Keratinocyte (primary cell): ENCODE results near the gene RIOK3. TPM values are rescaled to one million over a fixed set of nuclear protein-coding genes. Genes with fewer than 3 reads are reported as not detected.

Experiments
- DNase-seq: peaks from one replicate; pipeline ENCODE4 v3.0.0-alpha.2; 2011; ENCODE audit warnings: low read depth, missing footprints, low spot score
- FAIRE-seq: peaks from 2 replicates; lab custom pipeline; 2011; peaks lifted over from hg19 to GRCh38; lab: Jason Lieb, UNC
- H2AFZ ChIP-seq: 2 replicates; pipeline ENCODE4 v1.6.0; 2012; ENCODE audit warnings: low read length, control low read depth, inconsistent platforms; ENCODE audit not compliant: control insufficient read depth
- H3K27ac ChIP-seq: 2 replicates; pipeline ENCODE4 v1.5.1; 2011; ENCODE audit warnings: low read length; ENCODE audit not compliant: control insufficient read depth, insufficient read depth
- H3K27me3 ChIP-seq: 3 replicates; pipeline ENCODE4 v1.6.0; 2011; ENCODE audit warnings: low read length; ENCODE audit not compliant: control insufficient read depth, insufficient read depth; ENCODE audit errors: extremely low read depth
- H3K36me3 ChIP-seq, 2 experiments: 2 replicates in 1 of 2; 3 replicates in 1 of 2; pipeline ENCODE4 v1.5.1; 2011; ENCODE audit warnings: low read length in 2 of 2, mild to moderate bottlenecking in 1 of 2; ENCODE audit not compliant: control insufficient read depth in 2 of 2, insufficient read depth in 2 of 2; ENCODE audit errors: extremely low read depth in 1 of 2
- H3K4me1 ChIP-seq: 3 replicates; pipeline ENCODE4 v1.5.1; 2011; ENCODE audit warnings: low read length; ENCODE audit not compliant: control insufficient read depth, insufficient read depth; ENCODE audit errors: extremely low read depth
- H3K4me2 ChIP-seq: 3 replicates; pipeline ENCODE4 v1.6.0; 2011; ENCODE audit warnings: low read depth, low read length; ENCODE audit not compliant: control insufficient read depth, insufficient read depth; ENCODE audit errors: extremely low read depth
- H3K4me3 ChIP-seq, 3 experiments: fragments of 200-600 bp in 1 of 3; sonication (generic) in 1 of 3; 2 replicates in 2 of 3; 3 replicates in 1 of 3; pipeline ENCODE4 v1.5.1; 2011 to 2016; ENCODE audit warnings: low read length in 3 of 3, mild to moderate bottlenecking in 3 of 3, control low read depth in 2 of 3, inconsistent platforms in 1 of 3, low read depth in 1 of 3, mixed read lengths in 1 of 3, mixed run types in 1 of 3, moderate library complexity in 1 of 3; ENCODE audit not compliant: control insufficient read depth in 2 of 3, insufficient read depth in 2 of 3; ENCODE audit errors: extremely low read depth in 1 of 3
- H3K79me2 ChIP-seq: 2 replicates; pipeline ENCODE4 v1.6.0; 2012; ENCODE audit warnings: low read length; ENCODE audit not compliant: control insufficient read depth, insufficient read depth
- H3K9ac ChIP-seq: 3 replicates; pipeline ENCODE4 v1.6.0; 2011; ENCODE audit warnings: low read length; ENCODE audit not compliant: control insufficient read depth, insufficient read depth; ENCODE audit errors: extremely low read depth
- H3K9me1 ChIP-seq: 3 replicates; pipeline ENCODE4 v1.6.0; 2011; ENCODE audit warnings: low read length; ENCODE audit not compliant: control insufficient read depth, insufficient read depth; ENCODE audit errors: extremely low read depth
- H3K9me3 ChIP-seq: 2 replicates; pipeline ENCODE4 v1.5.1; 2012; ENCODE audit warnings: low read depth, low read length; ENCODE audit not compliant: control insufficient read depth
- H4K20me1 ChIP-seq: 3 replicates; pipeline ENCODE4 v1.6.0; 2011; ENCODE audit warnings: low read length; ENCODE audit not compliant: control insufficient read depth, insufficient read depth; ENCODE audit errors: extremely low read depth
- CTCF ChIP-seq, 3 experiments: IDR thresholded peaks in 1 of 3; conservative IDR thresholded peaks in 1 of 3; optimal IDR thresholded peaks in 1 of 3; 2 replicates in 2 of 3; 3 replicates in 1 of 3; pipeline versions ENCODE3 to v1.5.1; 2011; ENCODE audit warnings: low read length in 3 of 3, mild to moderate bottlenecking in 3 of 3, moderate library complexity in 2 of 3, control low read depth in 1 of 3, inconsistent platforms in 1 of 3; ENCODE audit not compliant: insufficient read depth in 2 of 3; ENCODE audit errors: extremely low read depth in 1 of 3
- EZH2 ChIP-seq: IDR thresholded peaks from one replicate; pipeline ENCODE4 v1.6.1; 2012; ENCODE audit warnings: inconsistent platforms, mild to moderate bottlenecking, low read length, moderate library complexity
- dilution Hi-C: fragments of 300-500 bp; cut with MboI; formaldehyde crosslinking; loops from one replicate; pipeline ENCODE4 v1.7.0; 2020; ENCODE audit warnings: low sequenced_read_pairs; ENCODE audit not compliant: extremely low pct_ligation_motif_present
- polyA plus RNA-seq, 5 experiments: library from polyadenylated mRNA; depleted of rRNA in 3 of 5; stranded (reverse) in 3 of 5; stranded (forward) in 1 of 5; unstranded in 1 of 5; fragments of >200 nt; gene quantifications; 1 replicate in 1 of 5; 2 replicates in 3 of 5; 3 replicates in 1 of 5; pipeline versions ENCODE4 v1.2.1 to v1.2.3, GENCODE V29; 2011 to 2012; ENCODE audit warnings: missing spikeins in 2 of 5, low read depth in 1 of 5, low replicate concordance in 1 of 5

RIOK3 gene
- polyA plus RNA-seq, 1 donor (not counting 4 experiments of a cell fraction or from before 2014, with no cell fraction given): 68.6 TPM

- DNase-seq (no peak), FAIRE-seq (no peak)
- H3K4me1 ChIP-seq: peaks cover 2% of the 10 kb centered on the region
- no peaks in the 10 kb centered on the region for H4K20me1 ChIP-seq
- H3K9me3 ChIP-seq: no peaks in the 10 kb centered on the region
- peaks cover 0 to 2% of the 10 kb centered on the region in 2 experiments for H3K36me3 ChIP-seq
- no peak overlapping the region for H3K4me2 ChIP-seq
- no peaks in the 10 kb centered on the region for H3K27me3 ChIP-seq
- dilution Hi-C loops: no loop called here
- TF ChIP-seq CTCF (optimal IDR thresholded peaks at IDR 0.05 in 1 of 3, IDR thresholded peaks at IDR 0.05 in 1 of 3, conservative IDR thresholded peaks at IDR 0.05 in 1 of 3; ENCODE audit: extremely low read depth in 1 of 3, insufficient read depth in 2 of 3, low read length in 3 of 3) (no peak), EZH2 (no peak)
- no peak overlapping the region for H3K4me3 ChIP-seq
- H3K27ac ChIP-seq: no peak overlapping the region
- H2AFZ ChIP-seq: no peak overlapping the region
- H3K79me2 ChIP-seq: no peaks in the 10 kb centered on the region
- H3K9ac ChIP-seq: no peak overlapping the region
- H3K9me1 ChIP-seq: no peaks in the 10 kb centered on the region
Observed at GRCh38 chr18:23416298-23416697, 36.8 kb upstream of the RIOK3 start.

- no peaks in the 10 kb centered on the region for H3K27me3 ChIP-seq
- H3K4me1 ChIP-seq: peaks cover 7% of the 10 kb centered on the region
- DNase-seq (no peak), FAIRE-seq (no peak)
- no peak overlapping the region for H3K4me2 ChIP-seq
- H3K79me2 ChIP-seq: no peaks in the 10 kb centered on the region
- TF ChIP-seq EZH2 (no peak), CTCF (optimal IDR thresholded peaks at IDR 0.05 in 1 of 3, IDR thresholded peaks at IDR 0.05 in 1 of 3, conservative IDR thresholded peaks at IDR 0.05 in 1 of 3; ENCODE audit: extremely low read depth in 1 of 3, insufficient read depth in 2 of 3, low read length in 3 of 3) (no peak)
- H3K9ac ChIP-seq: no peak overlapping the region
- H2AFZ ChIP-seq: no peak overlapping the region
- dilution Hi-C loops: no loop called here
- no peaks in the 10 kb centered on the region for H3K36me3 ChIP-seq
- no peaks in the 10 kb centered on the region for H3K9me3 ChIP-seq
- H3K9me1 ChIP-seq: no peaks in the 10 kb centered on the region
- no peak overlapping the region for H3K27ac ChIP-seq
- no peaks in the 10 kb centered on the region for H4K20me1 ChIP-seq
- no peak overlapping the region for H3K4me3 ChIP-seq
Observed at GRCh38 chr18:23421277-23421676, 31.8 kb upstream of the RIOK3 start.
